CD14-positive monocyte (primary cell): ENCODE data around the gene RGS17. TPM values are rescaled to one million over a fixed set of nuclear protein-coding genes. Genes with fewer than 3 reads are reported as not detected.

Source experiments
- DNase-seq, 3 donors: peaks; one replicate each; pipeline ENCODE4 v3.0.0-alpha.2; 2011 to 2022
- H2AFZ ChIP-seq: 2 replicates; pipeline ENCODE4 v1.6.0; 2012; ENCODE audit warnings: mild to moderate bottlenecking, low read depth, low read length, inconsistent platforms; ENCODE audit not compliant: insufficient read depth, poor library complexity, severe bottlenecking
- H3K27ac ChIP-seq, 2 donors: 1 replicate in 1 of 2; 2 replicates in 1 of 2; pipeline ENCODE4 v1.5.1; 2012 to 2013; ENCODE audit warnings: low read length in 2 of 2, control low read depth in 1 of 2, inconsistent platforms in 1 of 2, low read depth in 1 of 2, mild to moderate bottlenecking in 1 of 2
- H3K27me3 ChIP-seq, 2 donors: one replicate each; pipeline versions ENCODE4 v1.6.0 to v1.6.1; 2011 to 2013; ENCODE audit warnings: low read length in 2 of 2; ENCODE audit not compliant: control insufficient read depth in 2 of 2, insufficient read depth in 2 of 2
- H3K36me3 ChIP-seq, 2 donors: replicated peaks in 1 of 2; 1 replicate in 1 of 2; 2 replicates in 1 of 2; pipeline versions ENCODE4 v1.5.1 to v1.6.1; 2012 to 2013; ENCODE audit warnings: low read length in 2 of 2, control low read depth in 1 of 2, inconsistent platforms in 1 of 2, mild to moderate bottlenecking in 1 of 2; ENCODE audit not compliant: insufficient read depth in 2 of 2, control insufficient read depth in 1 of 2
- H3K4me1 ChIP-seq, 2 donors: 1 replicate in 1 of 2; 2 replicates in 1 of 2; pipeline versions ENCODE4 v1.5.1 to v1.6.1; 2012 to 2013; ENCODE audit warnings: low read length in 2 of 2, control low read depth in 1 of 2, inconsistent platforms in 1 of 2, mild to moderate bottlenecking in 1 of 2, moderate library complexity in 1 of 2; ENCODE audit not compliant: insufficient read depth in 2 of 2, control insufficient read depth in 1 of 2
- H3K4me2 ChIP-seq: replicated peaks from 2 replicates; pipeline ENCODE3; 2012; ENCODE audit warnings: low read length, moderate library complexity, mild to moderate bottlenecking; ENCODE audit not compliant: poor library complexity, severe bottlenecking; ENCODE audit errors: extremely low read depth
- H3K4me3 ChIP-seq, 3 experiments: fragments of 200-600 bp in 1 of 3; sonication (generic) in 1 of 3; replicated peaks in 1 of 3; 1 replicate in 2 of 3; 2 replicates in 1 of 3; pipeline ENCODE4 v1.5.1; 2011 to 2013; ENCODE audit warnings: low read length in 3 of 3, mild to moderate bottlenecking in 3 of 3, control low read depth in 2 of 3, low read depth in 2 of 3, inconsistent platforms in 1 of 3, moderate library complexity in 1 of 3
- H3K79me2 ChIP-seq: 2 replicates; pipeline ENCODE4 v1.6.0; 2012; ENCODE audit warnings: mild to moderate bottlenecking, control low read depth, inconsistent platforms, low read length, moderate library complexity; ENCODE audit not compliant: insufficient read depth
- H3K9ac ChIP-seq: 2 replicates; pipeline ENCODE4 v1.6.0; 2017; ENCODE audit warnings: low read length, mild to moderate bottlenecking; ENCODE audit not compliant: insufficient read depth, poor library complexity, severe bottlenecking
- H3K9me3 ChIP-seq, 2 donors: replicated peaks in 1 of 2; 1 replicate in 1 of 2; 2 replicates in 1 of 2; pipeline versions ENCODE4 v1.5.1 to v1.6.1; 2012 to 2013; ENCODE audit warnings: low read length in 2 of 2, control low read depth in 1 of 2; ENCODE audit not compliant: control insufficient read depth in 1 of 2, insufficient read depth in 1 of 2
- H4K20me1 ChIP-seq: 2 replicates; pipeline ENCODE4 v1.6.0; 2012; ENCODE audit warnings: mild to moderate bottlenecking, low read length, control low read depth, moderate library complexity; ENCODE audit not compliant: insufficient read depth
- H3K27ac Mint-ChIP-seq, 7 donors: one replicate each; pipeline ENCODE4 v1.8.0; 2020; ENCODE audit warnings: mild to moderate bottlenecking in 7 of 7, mixed read lengths in 7 of 7, moderate library complexity in 6 of 7, inconsistent platforms in 2 of 7
- H3K27me3 Mint-ChIP-seq, 3 donors: one replicate each; pipeline ENCODE4 v1.8.0; 2021 to 2022; ENCODE audit warnings: low read depth in 3 of 3, mild to moderate bottlenecking in 3 of 3, mixed read lengths in 3 of 3, moderate library complexity in 3 of 3, inconsistent platforms in 1 of 3
- H3K36me3 Mint-ChIP-seq, 2 donors: one replicate each; pipeline ENCODE4 v1.8.0; 2020; ENCODE audit warnings: mixed read lengths in 2 of 2, inconsistent platforms in 1 of 2, mild to moderate bottlenecking in 1 of 2
- H3K4me1 Mint-ChIP-seq: one replicate; pipeline ENCODE4 v1.8.0; 2020; ENCODE audit warnings: mild to moderate bottlenecking, mixed read lengths
- H3K4me3 Mint-ChIP-seq, 2 donors: one replicate each; pipeline ENCODE4 v1.8.0; 2020; ENCODE audit warnings: mild to moderate bottlenecking in 2 of 2, mixed read lengths in 2 of 2, moderate library complexity in 1 of 2
- H3K9me3 Mint-ChIP-seq, 7 donors: one replicate each; pipeline ENCODE4 v1.8.0; 2020 to 2022; ENCODE audit warnings: mixed read lengths in 7 of 7, mild to moderate bottlenecking in 6 of 7, moderate library complexity in 6 of 7, inconsistent platforms in 2 of 7
- CTCF ChIP-seq: fragments of 200-600 bp; IDR thresholded peaks from one replicate; pipeline ENCODE4 v1.8.0; 2022; ENCODE audit warnings: antibody characterized with exemption, mild to moderate bottlenecking
- WGBS: methylation state at CpG from one replicate; pipeline ENCODE4 v1.1.5; 2013; ENCODE audit warnings: missing lambda C conversion rate; ENCODE audit not compliant: insufficient coverage; 5-methylcytosine and 5-hydroxymethylcytosine counted together
- intact Hi-C, 2 donors: fragments of 100-400 bp; cut with micrococcal nuclease; formaldehyde crosslinking; loops; one replicate each; pipeline versions ENCODE4 v1.15.0 to v1.15.1; 2023
- polyA plus RNA-seq, 3 donors: library from polyadenylated mRNA; depleted of rRNA in 1 of 3; unstranded in 2 of 3; stranded (reverse) in 1 of 3; fragments of 300-500 nt in 2 of 3; fragments of >200 nt in 1 of 3; fragmentation: Illumina TruSeq in 2 of 3; gene quantifications; 1 replicate in 2 of 3; 2 replicates in 1 of 3; pipeline ENCODE4 v1.2.3, GENCODE V29; 2012 to 2021

The RGS17 gene
- polyA plus RNA-seq, 3 donors, result not detected

- Mint-ChIP-seq H3K9me3 (peaks cover 0 to 2% (median 0%) of the 10 kb centered on the region in 7 donors), H3K27me3 (peaks cover 0 to 2% (median 1%) of the 10 kb centered on the region in 3 donors), H3K27ac (no peak overlapping the region), H3K4me1 (peaks cover 60% of the 10 kb centered on the region), H3K36me3 (no peaks in the 10 kb centered on the region), H3K4me3 (no peak overlapping the region)
- Histone ChIP-seq H3K4me2 (no peak overlapping the region), H4K20me1 (peaks cover 13% of the 10 kb centered on the region), H3K36me3 (no peaks in the 10 kb centered on the region), H3K9ac (no peak overlapping the region), H3K27ac (no peak overlapping the region), H3K79me2 (peaks cover 92% of the 10 kb centered on the region), H3K4me1 (peaks cover 43 to 76% of the 10 kb centered on the region in 2 donors), H3K9me3 (no peaks in the 10 kb centered on the region), H2AFZ (no peak overlapping the region), H3K4me3 (no peak overlapping the region), H3K27me3 (no peaks in the 10 kb centered on the region)
- intact Hi-C loops, result no loop called here
- no peak for TF ChIP-seq CTCF
- DNase-seq, result no peak
- WGBS, result no CpG with 5 or more reads among the region's 2 CpGs
Observed at GRCh38 chr6:152981219-152981618, 149.9 kb downstream of the RGS17 start.

- Histone ChIP-seq H3K36me3 (no peaks in the 10 kb centered on the region), H3K4me2 (no peak overlapping the region), H3K27me3 (no peaks in the 10 kb centered on the region), H3K27ac (peak overlapping the region in 1 of 2 donors; percentile 21), H2AFZ (no peak overlapping the region), H3K79me2 (peaks cover 92% of the 10 kb centered on the region), H3K4me1 (peaks cover 48 to 82% of the 10 kb centered on the region in 2 donors), H3K9ac (no peak overlapping the region), H3K9me3 (no peaks in the 10 kb centered on the region), H3K4me3 (no peak overlapping the region), H4K20me1 (peaks cover 13% of the 10 kb centered on the region)
- Mint-ChIP-seq H3K4me1 (peaks cover 64% of the 10 kb centered on the region), H3K9me3 (peaks cover 0 to 2% (median 0%) of the 10 kb centered on the region in 7 donors), H3K36me3 (no peaks in the 10 kb centered on the region), H3K27ac (peak overlapping the region in 1 of 7 donors; percentile 34), H3K4me3 (no peak overlapping the region), H3K27me3 (peaks cover 0 to 2% (median 1%) of the 10 kb centered on the region in 3 donors)
- TF ChIP-seq CTCF, result no peak
- intact Hi-C loops, result no loop called here
- DNase-seq, result no peak
- no CpG with 5 or more reads among the region's 1 CpG for WGBS
Observed at GRCh38 chr6:152980656-152981055, 150.4 kb downstream of the RGS17 start.
